Neutrophil (primary cell): ENCODE results near the gene POLDIP3.
"Not testable (repeated sequence)": the region's sequence is repeated elsewhere in the genome, so short reads cannot be mapped to it uniquely, and the experiment has no call there.

Experiments used
- H3K27ac ChIP-seq: fragments of 200-600 bp; sonication (generic); 2 replicates; pipeline ENCODE4 v1.5.1; 2016; ENCODE audit warnings: mild to moderate bottlenecking, moderate library complexity
- H3K27me3 ChIP-seq: fragments of 200-600 bp; sonication (generic); 2 replicates; pipeline ENCODE4 v1.6.0; 2016; ENCODE audit warnings: mild to moderate bottlenecking
- H3K36me3 ChIP-seq: fragments of 200-600 bp; sonication (generic); 2 replicates; pipeline ENCODE4 v1.5.1; 2017
- H3K4me1 ChIP-seq, 2 experiments: fragments of 200-600 bp in 1 of 2; sonication (generic) in 1 of 2; 1 replicate in 1 of 2; 2 replicates in 1 of 2; pipeline versions ENCODE4 v1.5.1 to v1.6.1; 2013 to 2016; ENCODE audit warnings: low read depth in 1 of 2, low read length in 1 of 2, mild to moderate bottlenecking in 1 of 2, moderate library complexity in 1 of 2; ENCODE audit not compliant: control insufficient read depth in 1 of 2, insufficient read depth in 1 of 2
- H3K4me3 ChIP-seq, 2 experiments: fragments of 200-600 bp in 1 of 2; sonication (generic) in 1 of 2; 1 replicate in 1 of 2; 2 replicates in 1 of 2; pipeline ENCODE4 v1.5.1; 2013 to 2016; ENCODE audit warnings: low read depth in 1 of 2, low read length in 1 of 2, mild to moderate bottlenecking in 1 of 2, moderate library complexity in 1 of 2
- H3K9me3 ChIP-seq: fragments of 200-600 bp; sonication (generic); 2 replicates; pipeline ENCODE4 v1.5.1; 2016
- TF ChIP-seq, protein P1 (sequence below): fragments of 200-600 bp; sonication (generic); IDR thresholded peaks from 2 replicates; pipeline ENCODE4 v1.5.1; 2016; ENCODE audit warnings: antibody characterized with exemption

The POLDIP3 gene

DNA sequence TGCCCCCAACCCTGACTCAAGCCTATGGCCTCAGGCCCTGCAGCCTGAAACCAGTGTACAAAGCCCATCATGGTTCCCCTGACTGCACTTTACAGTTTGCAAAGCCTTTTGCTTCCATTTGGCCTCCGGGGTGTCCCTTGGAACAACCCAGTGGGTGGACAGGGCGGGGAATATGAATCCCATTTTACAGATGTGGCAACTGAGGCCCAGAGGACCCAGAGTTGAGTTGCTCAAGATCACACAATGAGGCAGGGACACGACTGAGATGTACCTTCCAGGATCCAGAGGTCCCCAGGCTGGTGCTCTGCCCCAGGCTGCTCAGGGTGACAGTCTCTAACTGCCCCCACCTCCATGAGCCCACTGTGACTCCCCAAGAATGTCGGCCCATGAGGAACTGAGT, 5.4 kb upstream of the POLDIP3 start:
- Histone ChIP-seq H3K27ac (no peak overlapping the region), H3K36me3 (peaks cover 36% of the 10 kb centered on the region)

DNA sequence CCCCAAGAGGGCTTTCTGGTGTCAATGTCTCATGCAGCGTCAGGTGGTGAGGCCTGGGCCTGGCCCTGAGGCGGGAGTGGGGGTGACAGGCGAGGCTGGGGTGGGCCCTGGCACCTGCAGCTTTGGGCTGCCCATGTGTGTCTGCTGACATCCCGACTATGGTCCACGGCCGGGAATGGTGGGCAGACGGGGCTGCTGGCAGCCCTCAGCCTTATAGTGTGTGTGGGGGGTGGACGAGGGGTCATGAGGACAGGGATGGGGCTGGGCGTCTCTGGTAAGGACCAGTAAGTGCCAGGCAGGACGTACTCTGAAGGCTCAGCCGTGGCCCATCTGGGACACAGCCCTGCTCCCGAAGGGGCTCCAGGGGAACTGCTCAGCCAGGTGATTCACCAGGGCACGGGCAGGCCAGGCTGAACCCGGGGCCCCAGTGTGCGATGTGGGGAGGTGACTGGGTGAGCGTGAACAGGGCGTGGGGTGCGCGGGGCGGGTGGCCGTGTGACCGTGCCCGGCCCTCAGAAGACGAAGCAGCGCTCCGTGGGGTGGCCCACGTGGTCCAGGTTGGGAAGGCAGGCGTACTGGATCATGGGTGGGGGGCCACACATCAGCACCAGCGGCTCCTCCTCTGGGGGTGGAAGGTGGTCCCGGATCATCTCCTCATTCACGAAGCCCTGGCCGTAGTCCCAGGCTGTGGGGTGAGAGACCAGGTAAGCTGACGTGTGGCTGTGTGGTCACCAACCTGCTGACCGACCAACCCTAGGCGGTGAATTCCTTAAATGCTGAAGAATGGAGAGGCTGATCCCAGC, 4.8 kb upstream of the POLDIP3 start:
- no peaks in the 10 kb centered on the region for H3K9me3 ChIP-seq
- peaks cover 32% of the 10 kb centered on the region for H3K36me3 ChIP-seq
- no peak overlapping the region for H3K4me3 ChIP-seq
- H3K27me3 ChIP-seq: no peaks in the 10 kb centered on the region
- TF ChIP-seq, protein P1, sequence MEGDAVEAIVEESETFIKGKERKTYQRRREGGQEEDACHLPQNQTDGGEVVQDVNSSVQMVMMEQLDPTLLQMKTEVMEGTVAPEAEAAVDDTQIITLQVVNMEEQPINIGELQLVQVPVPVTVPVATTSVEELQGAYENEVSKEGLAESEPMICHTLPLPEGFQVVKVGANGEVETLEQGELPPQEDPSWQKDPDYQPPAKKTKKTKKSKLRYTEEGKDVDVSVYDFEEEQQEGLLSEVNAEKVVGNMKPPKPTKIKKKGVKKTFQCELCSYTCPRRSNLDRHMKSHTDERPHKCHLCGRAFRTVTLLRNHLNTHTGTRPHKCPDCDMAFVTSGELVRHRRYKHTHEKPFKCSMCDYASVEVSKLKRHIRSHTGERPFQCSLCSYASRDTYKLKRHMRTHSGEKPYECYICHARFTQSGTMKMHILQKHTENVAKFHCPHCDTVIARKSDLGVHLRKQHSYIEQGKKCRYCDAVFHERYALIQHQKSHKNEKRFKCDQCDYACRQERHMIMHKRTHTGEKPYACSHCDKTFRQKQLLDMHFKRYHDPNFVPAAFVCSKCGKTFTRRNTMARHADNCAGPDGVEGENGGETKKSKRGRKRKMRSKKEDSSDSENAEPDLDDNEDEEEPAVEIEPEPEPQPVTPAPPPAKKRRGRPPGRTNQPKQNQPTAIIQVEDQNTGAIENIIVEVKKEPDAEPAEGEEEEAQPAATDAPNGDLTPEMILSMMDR: no peak
- H3K4me1 ChIP-seq: peaks cover 21 to 31% of the 10 kb centered on the region in 2 experiments
- H3K27ac ChIP-seq: no peak overlapping the region

More for the DNA sequence above, 5.4 kb upstream of the POLDIP3 start:
- Histone ChIP-seq H3K4me1 (peaks cover 21 to 35% of the 10 kb centered on the region in 2 experiments), H3K27me3 (no peaks in the 10 kb centered on the region), H3K9me3 (no peaks in the 10 kb centered on the region), H3K4me3 (no peak overlapping the region)
- TF ChIP-seq, protein P1: no peak

DNA sequence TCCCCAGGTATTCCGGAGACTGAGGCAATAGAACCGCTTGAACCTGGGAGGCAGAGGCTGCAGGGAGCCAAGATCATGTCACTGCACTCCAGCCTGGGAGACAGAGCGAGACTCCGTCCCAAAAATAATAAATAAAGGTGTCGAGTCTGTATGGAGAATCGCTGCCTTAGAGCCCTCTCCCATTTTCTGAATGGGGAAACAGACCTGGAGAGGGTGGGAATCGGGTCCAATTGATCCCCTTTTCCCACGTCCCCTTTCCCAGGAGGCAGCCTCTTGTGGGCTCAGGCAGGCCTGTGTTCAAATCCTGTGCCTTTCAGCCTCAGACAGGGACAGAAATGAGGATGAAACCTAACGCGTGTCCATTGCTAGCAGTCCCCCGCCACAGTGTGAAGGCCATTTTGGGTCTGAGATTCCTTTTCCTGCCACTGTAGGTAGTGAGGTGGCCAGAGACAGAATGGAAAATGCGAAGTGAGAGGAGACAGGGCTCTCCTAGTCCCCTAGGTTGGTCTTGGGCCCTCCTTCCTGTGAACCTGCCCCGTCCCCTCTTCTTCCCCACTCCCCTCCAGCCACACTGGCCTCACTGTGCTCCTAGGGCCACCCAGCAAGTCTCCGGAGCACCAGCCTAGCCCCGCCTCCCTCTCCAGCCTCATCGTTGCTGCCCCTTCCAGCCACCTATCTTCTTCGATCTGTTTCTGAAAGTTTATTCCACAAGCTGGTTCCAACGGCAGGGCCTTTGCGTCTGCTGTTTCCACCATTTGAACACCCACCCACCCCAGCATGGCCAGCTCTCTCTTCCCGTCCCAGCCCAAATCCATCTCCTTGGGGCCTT, 2.7 kb upstream of the POLDIP3 start:
- Histone ChIP-seq H3K9me3 (no peaks in the 10 kb centered on the region), H3K4me1 (peaks cover 31 to 33% of the 10 kb centered on the region in 2 experiments), H3K27ac (no peak overlapping the region), H3K4me3 (no peak overlapping the region), H3K27me3 (no peaks in the 10 kb centered on the region), H3K36me3 (peaks cover 16% of the 10 kb centered on the region)
- TF ChIP-seq, protein P1: no peak

DNA sequence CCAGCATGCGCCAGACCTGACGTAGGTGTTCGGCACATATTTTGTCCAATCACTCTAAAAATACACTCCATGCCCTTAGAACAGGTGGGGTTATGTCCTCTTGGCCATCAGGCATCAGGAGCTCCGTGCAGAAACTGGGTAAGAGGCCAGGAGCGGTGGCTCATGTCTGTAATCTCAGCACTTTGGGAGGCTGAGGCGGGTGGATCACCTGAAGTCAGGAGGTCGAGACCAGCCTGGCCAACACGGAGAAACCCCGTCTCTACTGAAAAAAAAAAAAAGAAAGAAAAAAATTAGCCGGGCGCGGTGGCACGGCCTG, 1.1 kb upstream of the POLDIP3 start:
- not testable (repeated sequence) for H3K27me3 ChIP-seq, H3K9me3 ChIP-seq
- peaks cover 28% of the 10 kb centered on the region for H3K36me3 ChIP-seq
- peak overlapping the region; percentile 99 for H3K27ac ChIP-seq
- H3K4me1 ChIP-seq: peaks cover 34 to 39% of the 10 kb centered on the region in 2 experiments
- peak overlapping the region; percentile 78 to 80 for H3K4me3 ChIP-seq

DNA sequence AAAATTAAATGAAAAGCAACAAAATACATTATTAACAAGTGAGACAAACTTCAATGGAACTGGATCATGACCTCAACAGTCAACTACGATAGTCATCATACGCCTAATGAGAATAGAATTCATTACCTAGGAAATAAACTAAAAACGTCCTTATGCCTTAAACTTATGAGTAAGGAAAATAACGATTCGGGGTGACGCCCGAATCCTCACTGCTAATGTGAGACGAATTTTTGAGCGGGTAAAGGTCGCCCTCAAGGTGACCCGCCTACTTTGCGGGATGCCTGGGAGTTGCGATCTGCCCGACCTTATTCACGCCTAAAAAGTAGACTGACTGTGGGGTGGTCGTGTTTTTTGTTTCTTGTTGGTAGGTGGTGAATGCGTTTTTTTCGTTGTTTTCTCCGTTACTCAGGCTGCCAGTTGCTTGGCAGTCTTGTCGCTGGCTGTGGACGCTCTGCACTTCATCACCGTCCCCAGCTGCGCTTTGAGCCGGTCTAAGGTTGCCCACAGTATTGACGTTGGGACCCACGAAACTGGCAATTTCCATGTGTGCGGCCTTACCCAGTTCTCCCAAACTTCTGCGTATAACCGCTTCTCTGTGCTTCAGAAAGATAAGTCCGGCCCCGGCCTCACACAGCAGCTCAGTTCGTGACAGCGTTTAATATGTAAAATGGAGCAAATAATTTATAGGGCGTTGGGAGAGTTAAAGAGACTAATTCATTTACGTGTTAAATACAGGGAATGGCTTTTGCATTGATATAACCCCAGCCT, 593 bp upstream of the POLDIP3 start:
- peak overlapping the region; percentile 78 to 80 for H3K4me3 ChIP-seq
- peak overlapping the region; percentile 99 for H3K27ac ChIP-seq
- TF ChIP-seq, protein P1: no peak
- H3K4me1 ChIP-seq: peaks cover 40 to 44% of the 10 kb centered on the region in 2 experiments
- no peaks in the 10 kb centered on the region for H3K9me3 ChIP-seq
- no peaks in the 10 kb centered on the region for H3K27me3 ChIP-seq
- H3K36me3 ChIP-seq: peaks cover 28% of the 10 kb centered on the region
